HL-60/S4 treated with retinoic acid at 250 ng/mL for 4 days and 3 days (cell line): ENCODE measurements around the gene CDKN2AIP.
"Not testable (repeated sequence)": the region's sequence is repeated elsewhere in the genome, so short reads cannot be mapped to it uniquely, and the experiment has no call there.

Source experiments
- in situ Hi-C: fragments of 300-500 bp; cut with MboI; formaldehyde crosslinking; loops from 2 replicates; pipeline ENCODE4 v1.7.0; 2022; ENCODE audit warnings: low sequenced_read_pairs

The CDKN2AIP gene

DNA sequence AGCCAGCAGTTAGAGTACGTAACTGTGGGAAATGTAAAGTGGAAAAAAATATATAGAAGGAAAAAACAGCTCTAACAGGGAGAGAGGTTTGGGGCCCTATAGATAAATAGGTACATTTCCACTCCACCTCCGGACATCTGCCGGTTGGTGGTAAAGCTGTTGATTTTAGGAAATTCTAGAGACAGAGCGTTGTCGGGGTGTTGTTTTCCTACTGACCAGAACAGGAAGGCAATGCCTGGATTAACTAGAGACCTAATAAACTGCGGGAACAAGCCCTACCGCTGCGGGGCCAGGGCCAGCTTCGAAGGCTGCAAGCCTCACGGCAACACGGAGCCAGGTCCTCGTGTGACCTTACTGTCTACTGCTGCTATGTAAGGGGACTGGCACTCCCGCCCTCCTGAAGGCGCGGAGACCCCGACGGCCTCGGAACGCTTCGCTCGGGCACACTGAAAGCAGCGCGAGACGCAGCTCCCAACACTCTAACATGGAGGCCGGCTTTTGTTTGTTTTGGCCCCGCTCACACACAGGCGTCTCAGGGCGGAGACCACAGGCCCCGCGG lies 702 bp upstream of the CDKN2AIP start:
- in situ Hi-C loops, result no loop called here

GRCh38 chr4:183445097-183445428 lies 627 bp downstream of the CDKN2AIP start:
- in situ Hi-C loops, result no loop called here

DNA sequence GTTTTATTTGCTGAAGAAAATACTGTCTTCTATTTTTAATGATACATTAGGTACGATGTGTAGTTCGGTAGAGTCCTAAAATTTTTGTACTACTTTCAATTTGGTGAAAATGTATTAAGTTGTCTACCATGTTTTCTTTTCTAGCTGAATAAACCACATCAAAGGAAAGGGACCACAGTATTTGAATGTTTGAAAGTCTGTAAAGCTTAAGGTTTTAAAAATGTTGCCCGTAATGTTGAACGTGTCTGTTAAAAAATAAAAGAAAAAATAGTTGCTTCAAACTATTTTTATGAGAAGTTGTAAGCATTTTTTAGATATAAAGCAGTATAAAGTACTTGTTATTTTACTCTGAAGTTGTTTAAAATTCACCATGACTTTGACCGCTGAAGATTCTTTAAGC lies 3.2 kb downstream of the CDKN2AIP start:
- in situ Hi-C loops, result no loop called here

- in situ Hi-C loops, result no loop called here
Measured at GRCh38 chr4:183448436-183448835, 4.0 kb downstream of the CDKN2AIP start.

GRCh38 chr4:183449193-183449882 lies 4.9 kb downstream of the CDKN2AIP start:
- in situ Hi-C loops, result no loop called here

- in situ Hi-C loops, result loop anchor here (25.0 kb wide), 1 partner anchor 712 kb away; no protein-coding TSS in a partner anchor
Measured at GRCh38 chr4:183450108-183450507, 5.7 kb downstream of the CDKN2AIP start.

DNA sequence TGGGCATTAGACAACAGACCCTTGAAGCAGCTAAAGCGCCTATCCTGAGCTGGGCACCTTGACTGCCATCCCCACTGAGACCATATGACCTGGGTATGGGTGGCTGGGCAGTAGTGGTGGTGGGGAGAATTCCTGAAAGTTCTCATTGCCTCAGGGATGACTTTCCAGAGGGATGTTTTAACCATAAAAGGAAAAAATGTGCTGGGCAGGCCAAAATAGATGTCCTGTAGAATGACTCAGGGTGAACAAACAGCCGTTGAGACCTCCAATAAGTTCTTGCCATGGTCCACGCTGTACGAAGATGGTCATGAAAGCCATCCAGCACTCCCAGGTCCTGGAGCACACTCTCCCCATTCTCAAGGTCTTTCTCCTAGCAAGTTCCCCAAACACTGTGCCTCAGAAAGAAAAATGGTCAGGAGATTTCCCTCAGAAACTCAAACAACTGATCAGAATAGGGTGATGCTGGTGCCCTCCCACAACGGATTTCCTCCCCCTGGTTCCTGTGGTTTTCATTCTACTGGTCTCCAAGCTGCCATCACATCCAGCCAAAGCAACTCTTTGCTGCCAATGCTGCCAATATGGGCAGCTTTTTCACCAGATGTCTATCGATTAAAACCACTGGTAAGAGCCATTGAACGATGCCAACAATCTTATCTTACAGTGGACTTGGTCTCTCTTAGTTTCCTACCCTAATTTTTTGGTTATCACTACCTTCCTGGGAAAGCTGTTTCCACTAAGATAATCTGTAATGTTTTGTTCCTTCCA lies 11.2 kb downstream of the CDKN2AIP start:
- in situ Hi-C loops, result loop anchor here (25.0 kb wide), 1 partner anchor 707 kb away; no protein-coding TSS in a partner anchor

GRCh38 chr4:183458005-183458404 lies 13.6 kb downstream of the CDKN2AIP start:
- in situ Hi-C loops, result loop anchor here (25.0 kb wide), 1 partner anchor 704 kb away; no protein-coding TSS in a partner anchor

DNA sequence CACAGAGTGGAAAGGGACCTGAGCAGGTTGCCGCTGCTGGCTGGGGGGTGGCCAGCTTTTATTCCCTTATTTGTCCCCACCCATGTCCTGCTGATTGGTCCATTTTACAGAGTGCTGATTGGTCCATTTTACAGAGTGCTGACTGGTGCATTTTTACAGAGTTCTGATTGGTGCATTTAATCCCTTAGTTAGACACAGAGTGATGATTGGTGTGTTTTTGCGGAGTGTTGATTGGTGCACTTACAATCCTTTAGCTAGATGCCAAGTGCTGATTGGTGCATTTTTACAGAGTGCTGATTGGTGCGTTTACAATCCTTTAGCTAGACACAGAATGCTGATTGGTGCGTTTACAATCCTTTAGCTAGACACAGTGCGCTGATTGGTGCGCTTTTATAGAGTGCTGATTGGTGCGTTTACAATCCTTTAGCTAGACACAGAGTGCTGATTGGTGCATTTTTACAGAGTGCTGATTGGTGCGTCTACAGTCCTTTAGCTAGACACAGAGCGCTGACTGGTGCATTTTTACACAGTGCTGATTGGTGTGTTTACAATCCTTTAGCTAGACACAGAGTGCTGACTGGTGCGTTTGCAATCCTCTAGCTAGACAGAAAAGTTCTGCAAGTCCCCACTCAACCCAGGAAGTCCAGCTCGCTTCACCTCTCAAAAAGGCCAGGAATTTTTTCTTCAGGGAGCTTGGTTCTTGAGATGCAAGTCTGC lies 19.6 kb downstream of the CDKN2AIP start:
- in situ Hi-C loops, result loop anchor here (25.0 kb wide), 1 partner anchor 698 kb away; no protein-coding TSS in a partner anchor

DNA sequence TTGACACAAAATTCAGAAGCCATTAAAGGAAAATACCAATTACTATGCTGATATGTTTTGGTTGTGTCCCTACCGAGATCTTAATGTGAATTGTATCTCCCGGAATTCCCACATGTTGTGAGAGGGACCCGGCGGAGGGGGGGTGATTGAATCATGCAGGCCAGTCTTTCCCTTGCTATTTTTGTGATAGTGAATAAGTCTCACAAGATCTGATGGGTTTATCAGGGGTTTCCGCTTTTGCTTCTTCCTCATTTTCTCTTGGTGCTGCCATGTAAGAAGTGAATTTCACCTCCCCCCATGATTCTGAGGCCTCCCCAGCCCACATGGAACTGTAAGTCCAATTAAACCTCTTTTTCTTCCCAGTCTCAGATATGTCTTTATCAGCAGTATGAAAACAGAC lies 21.4 kb downstream of the CDKN2AIP start:
- in situ Hi-C loops, result loop anchor here (25.0 kb wide), 1 partner anchor 696 kb away; no protein-coding TSS in a partner anchor

GRCh38 chr4:183467246-183467645 lies 22.8 kb downstream of the CDKN2AIP start:
- in situ Hi-C loops, result loop anchor here (25.0 kb wide), 1 partner anchor 695 kb away; no protein-coding TSS in a partner anchor

GRCh38 chr4:183468210-183469095 lies 24.0 kb downstream of the CDKN2AIP start:
- in situ Hi-C loops, result loop anchor here (25.0 kb wide), 1 partner anchor 694 kb away; no protein-coding TSS in a partner anchor

DNA sequence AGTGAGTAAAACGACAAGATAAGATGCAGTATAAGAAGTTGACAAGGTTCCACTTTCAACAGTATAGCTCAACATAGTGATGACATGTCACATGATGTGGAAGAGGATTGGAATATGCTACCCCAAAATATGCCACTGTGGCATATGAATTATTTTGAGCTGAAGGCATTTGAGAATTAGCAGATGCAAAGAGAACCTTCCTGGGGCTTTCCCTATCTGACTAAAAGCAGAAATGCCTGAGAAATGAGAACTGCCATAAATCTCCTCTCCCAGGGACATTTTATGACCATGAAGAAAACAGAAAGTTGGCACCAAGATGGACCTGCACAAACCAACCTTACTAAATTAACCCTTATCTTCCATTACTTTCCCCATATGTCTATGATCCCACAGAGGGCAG lies 24.8 kb downstream of the CDKN2AIP start:
- in situ Hi-C loops, result loop anchor here (25.0 kb wide), 1 partner anchor 693 kb away; no protein-coding TSS in a partner anchor

DNA sequence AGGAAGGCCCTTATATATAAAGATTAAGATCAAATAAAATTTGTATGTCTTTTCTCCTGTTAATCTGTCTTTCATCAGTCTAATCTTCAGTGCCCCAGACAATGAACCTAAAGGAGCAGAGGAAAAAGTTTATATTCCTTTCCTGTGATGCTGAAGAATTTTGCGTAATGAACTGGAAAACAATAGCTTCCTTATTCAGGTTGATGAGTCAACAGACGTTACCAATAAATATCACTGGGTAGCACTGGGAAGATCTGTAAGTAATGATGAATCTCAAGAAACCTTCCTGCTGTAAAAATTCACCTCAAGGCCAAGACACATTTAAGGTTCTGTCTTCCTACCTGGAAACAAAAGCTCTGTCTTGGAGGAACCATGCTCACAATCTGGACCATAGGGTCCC lies 25.5 kb downstream of the CDKN2AIP start:
- in situ Hi-C loops, result loop anchor here (25.0 kb wide), 1 partner anchor 692 kb away; no protein-coding TSS in a partner anchor

DNA sequence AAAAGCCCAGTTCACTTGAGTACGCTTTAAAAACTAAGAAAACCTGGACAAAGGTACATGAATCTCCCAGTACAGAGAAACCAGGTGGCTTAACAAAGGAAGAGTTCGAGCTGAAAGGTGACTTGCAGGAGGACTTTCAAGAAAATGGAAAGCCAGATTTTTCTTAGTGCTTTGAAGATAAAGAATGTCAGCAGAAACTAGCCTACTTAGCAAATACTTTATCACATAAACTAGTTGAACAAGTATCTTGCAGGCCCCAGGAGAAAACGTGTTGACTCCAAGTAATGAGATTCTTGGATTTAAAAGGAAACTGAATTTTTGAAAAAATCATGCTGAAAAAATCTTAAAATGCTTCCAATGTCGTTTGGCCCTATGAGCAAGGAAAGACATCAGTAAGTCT lies 26.4 kb downstream of the CDKN2AIP start:
- in situ Hi-C loops, result loop anchor here (25.0 kb wide), 1 partner anchor 691 kb away; no protein-coding TSS in a partner anchor

- in situ Hi-C loops, result loop anchor here (25.0 kb wide), 1 partner anchor 690 kb away; no protein-coding TSS in a partner anchor
Measured at GRCh38 chr4:183471946-183472708, 27.7 kb downstream of the CDKN2AIP start.

DNA sequence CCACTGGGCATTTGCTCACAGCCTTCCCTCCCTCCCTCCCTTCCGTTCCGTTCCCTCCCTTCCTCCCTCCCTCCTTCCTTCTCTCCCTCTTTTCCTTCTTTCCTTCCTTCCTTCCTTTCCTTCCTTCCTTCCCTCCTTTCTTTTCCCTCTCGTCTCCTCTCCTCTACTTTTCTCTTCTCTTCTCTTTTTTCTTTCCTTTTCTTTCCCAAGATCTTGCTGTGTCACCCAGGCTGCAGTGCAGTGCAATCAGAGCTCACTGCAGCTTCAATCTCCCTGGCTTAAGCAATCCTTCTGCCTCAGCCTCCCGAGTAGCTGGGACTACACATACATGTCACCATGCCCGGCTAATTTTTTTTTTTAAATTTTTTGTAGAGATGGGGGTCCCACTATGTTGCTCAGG lies 33.7 kb downstream of the CDKN2AIP start:
- in situ Hi-C loops, result no loop called here

DNA sequence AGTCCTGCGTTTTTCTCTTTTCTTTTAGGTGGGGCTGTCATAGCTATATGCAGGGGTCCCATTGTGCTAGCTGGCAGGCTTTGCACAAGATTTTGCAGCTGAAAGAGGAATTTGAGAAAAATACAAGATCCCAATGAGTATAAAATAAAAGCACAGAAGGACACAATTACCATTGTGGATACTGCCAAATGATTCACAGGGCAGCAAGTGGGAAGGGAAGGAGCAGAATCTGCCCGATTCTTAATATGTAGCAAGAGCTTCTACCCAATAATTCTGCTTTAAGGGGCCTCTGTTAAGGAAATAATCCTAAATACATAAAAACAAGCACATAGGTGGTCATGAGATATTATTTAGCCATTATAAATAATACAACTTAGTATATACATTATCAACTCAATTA lies 34.5 kb downstream of the CDKN2AIP start:
- in situ Hi-C loops, result no loop called here

DNA sequence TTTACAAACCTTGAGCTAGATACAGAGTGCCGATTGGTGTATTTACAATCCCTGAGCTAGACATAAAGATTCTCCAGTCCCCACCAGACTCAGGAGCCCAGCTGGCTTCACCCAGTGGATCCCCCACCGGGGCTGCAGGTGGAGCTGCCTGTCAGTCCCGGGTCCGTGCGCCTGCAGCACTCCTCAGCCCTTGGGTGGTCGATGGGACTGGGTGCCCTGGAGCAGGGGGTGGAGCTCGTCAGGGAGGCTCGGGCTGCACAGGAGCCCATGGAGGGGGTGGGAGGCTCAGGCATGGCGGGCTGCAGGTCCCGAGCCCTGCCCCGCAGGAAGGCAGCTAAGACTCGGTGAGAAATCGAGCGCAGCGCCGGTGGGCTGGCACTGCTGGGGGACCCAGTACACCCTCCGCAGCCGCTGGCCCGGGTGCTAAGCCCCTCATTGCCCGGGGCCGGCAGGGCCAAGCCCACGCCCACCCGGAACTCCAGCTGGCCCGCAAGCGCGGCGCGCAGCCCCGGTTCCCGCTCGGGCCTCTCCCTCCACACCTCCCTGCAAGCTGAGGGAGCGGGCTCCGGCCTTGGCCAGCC lies 38.2 kb downstream of the CDKN2AIP start:
- in situ Hi-C loops, result not testable (repeated sequence)
